ENCODE data around the gene KIF23. TPM values are rescaled to one million over a fixed set of nuclear protein-coding genes. Genes with fewer than 3 reads are reported as not detected.

Gene KIF23
- total RNA-seq, 2 experiments from 2014 or later: 54.0 to 61.6 TPM

DNA sequence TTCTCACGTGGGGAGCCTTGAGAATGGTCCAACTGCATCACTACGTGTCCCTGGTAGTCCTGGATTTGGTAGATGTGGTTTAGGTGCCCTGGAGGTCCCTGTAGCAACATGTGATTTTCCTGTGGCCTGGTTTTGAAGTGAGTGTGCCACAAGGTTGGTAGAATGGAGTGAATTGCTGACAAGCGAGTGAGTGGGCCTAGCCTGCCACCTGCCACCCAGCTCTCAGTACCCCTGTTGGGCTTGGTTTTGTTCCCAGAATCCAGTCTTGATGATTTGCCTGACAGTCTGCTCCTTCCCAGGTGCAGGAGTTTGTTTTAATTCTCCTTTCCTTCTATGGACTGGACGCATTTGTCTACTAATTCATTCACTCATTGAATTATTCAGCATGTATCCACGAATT, 57.9 kb downstream of the KIF23 start:
- POLR2A ChIA-PET: interaction anchor here (0.9 kb wide), 1 partner anchor 19 kb away, joined by 4 read pairs; no protein-coding TSS in a partner anchor
- H3K4me3 ChIP-seq (ENCODE audit: low read depth, low read length, poor library complexity, severe bottlenecking): no peak overlapping the region
- H3K27ac ChIP-seq (ENCODE audit: low read depth, low read length, poor library complexity, severe bottlenecking): no peak overlapping the region
- intact Hi-C loops (cut with micrococcal nuclease; ENCODE audit: unreplicated experiment): no loop called here
- no peak overlapping the region for H3K4me2 ChIP-seq (ENCODE audit: low read length)
- no peaks in the 10 kb centered on the region for H3K9me3 ChIP-seq (ENCODE audit: low read length)
- DNase-seq (ENCODE audit: low spot score): no peak
- TF ChIP-seq CTCF (conservative IDR thresholded peaks at IDR 0.05; ENCODE audit: low read length): no peak
- no peak for TF ChIP-seq EZH2phosphoT487 (IDR thresholded peaks at IDR 0.05; ENCODE audit: borderline replicate concordance, low read depth, low read length)
- no peaks in the 10 kb centered on the region for H4K20me1 ChIP-seq (ENCODE audit: insufficient read depth, low read length)
- H3K79me2 ChIP-seq (ENCODE audit: insufficient read depth, low read depth, low read length): no peaks in the 10 kb centered on the region
- no peaks in the 10 kb centered on the region for H3K9me2 ChIP-seq (ENCODE audit: insufficient read depth, low read length)
- no TSS peak for BruUV-seq (replicated peaks)
- no peaks in the 10 kb centered on the region for H3K4me1 ChIP-seq (ENCODE audit: insufficient read depth, low read length, poor library complexity, severe bottlenecking)
- CTCF ChIA-PET (ENCODE audit: unreplicated experiment): no interaction called here
- no peaks in the 10 kb centered on the region for H3K36me3 ChIP-seq (ENCODE audit: insufficient read depth, low read length)
- H2AFZ ChIP-seq (ENCODE audit: low read length): no peak overlapping the region

GRCh38 chr15:69472562-69472961, 58.4 kb downstream of the KIF23 start:
- H3K9me3 ChIP-seq (ENCODE audit: low read length): no peaks in the 10 kb centered on the region
- no peaks in the 10 kb centered on the region for H4K20me1 ChIP-seq (ENCODE audit: insufficient read depth, low read length)
- no peaks in the 10 kb centered on the region for H3K4me1 ChIP-seq (ENCODE audit: insufficient read depth, low read length, poor library complexity, severe bottlenecking)
- no peak for DNase-seq (ENCODE audit: low spot score)
- no peaks in the 10 kb centered on the region for H3K9me2 ChIP-seq (ENCODE audit: insufficient read depth, low read length)
- H2AFZ ChIP-seq (ENCODE audit: low read length): no peak overlapping the region
- H3K36me3 ChIP-seq (ENCODE audit: insufficient read depth, low read length): no peaks in the 10 kb centered on the region
- no peak overlapping the region for H3K4me3 ChIP-seq (ENCODE audit: low read depth, low read length, poor library complexity, severe bottlenecking)
- BruUV-seq (replicated peaks): no TSS peak
- H3K27ac ChIP-seq (ENCODE audit: low read depth, low read length, poor library complexity, severe bottlenecking): no peak overlapping the region
- H3K79me2 ChIP-seq (ENCODE audit: insufficient read depth, low read depth, low read length): no peaks in the 10 kb centered on the region
- CTCF ChIA-PET (ENCODE audit: unreplicated experiment): no interaction called here
- no peak overlapping the region for H3K4me2 ChIP-seq (ENCODE audit: low read length)
- POLR2A ChIA-PET: interaction anchor here (0.9 kb wide), 1 partner anchor 19 kb away, joined by 4 read pairs; no protein-coding TSS in a partner anchor
- TF ChIP-seq EZH2phosphoT487 (IDR thresholded peaks at IDR 0.05; ENCODE audit: borderline replicate concordance, low read depth, low read length): no peak
- TF ChIP-seq CTCF (conservative IDR thresholded peaks at IDR 0.05; ENCODE audit: low read length): no peak
- intact Hi-C loops (cut with micrococcal nuclease; ENCODE audit: unreplicated experiment): no loop called here

- Histone ChIP-seq H3K9me3 (ENCODE audit: low read length) (no peaks in the 10 kb centered on the region), H3K4me2 (ENCODE audit: low read length) (no peak overlapping the region), H3K9me2 (ENCODE audit: insufficient read depth, low read length) (no peaks in the 10 kb centered on the region), H4K20me1 (ENCODE audit: insufficient read depth, low read length) (no peaks in the 10 kb centered on the region), H3K27ac (ENCODE audit: low read depth, low read length, poor library complexity, severe bottlenecking) (no peak overlapping the region), H3K4me1 (ENCODE audit: insufficient read depth, low read length, poor library complexity, severe bottlenecking) (no peaks in the 10 kb centered on the region), H2AFZ (ENCODE audit: low read length) (no peak overlapping the region), H3K4me3 (ENCODE audit: low read depth, low read length, poor library complexity, severe bottlenecking) (no peak overlapping the region), H3K79me2 (ENCODE audit: insufficient read depth, low read depth, low read length) (no peaks in the 10 kb centered on the region), H3K36me3 (ENCODE audit: insufficient read depth, low read length) (no peaks in the 10 kb centered on the region)
- POLR2A ChIA-PET: no interaction called here
- BruUV-seq (replicated peaks): no TSS peak
- TF ChIP-seq CTCF (conservative IDR thresholded peaks at IDR 0.05; ENCODE audit: low read length) (no peak), EZH2phosphoT487 (IDR thresholded peaks at IDR 0.05; ENCODE audit: borderline replicate concordance, low read depth, low read length) (no peak)
- intact Hi-C loops (cut with micrococcal nuclease; ENCODE audit: unreplicated experiment): no loop called here
- CTCF ChIA-PET (ENCODE audit: unreplicated experiment): no interaction called here
- no peak for DNase-seq (ENCODE audit: low spot score)
These were observed 60.1 kb downstream of the KIF23 start for GRCh38 chr15:69474291-69474690.
